ENCODE measurements around the gene PTH1R.

The PTH1R gene

GRCh38 chr3:46877406-46878125 lies at the start of gene PTH1R:
TSS of gene PTH1R (plus strand) at chr3:46877721. CDS start at chr3:46883560, 5,839 bp downstream.
- no peak for DNase-seq

- DNase-seq: peak; percentile 63
Measured at GRCh38 chr3:46829699-46830208, 47.8 kb upstream of the PTH1R start.

GRCh38 chr3:46830801-46831200 lies 46.7 kb upstream of the PTH1R start:
- no peak for DNase-seq

- no peak for DNase-seq
Measured at GRCh38 chr3:46831316-46831715, 46.2 kb upstream of the PTH1R start.

GRCh38 chr3:46831841-46832240 lies 45.7 kb upstream of the PTH1R start:
- no peak for DNase-seq

GRCh38 chr3:46833346-46834300 lies 43.9 kb upstream of the PTH1R start:
- DNase-seq: no peak

- no peak for DNase-seq
Measured at GRCh38 chr3:46835054-46835453, 42.5 kb upstream of the PTH1R start.

GRCh38 chr3:46835491-46835890 lies 42.0 kb upstream of the PTH1R start:
- DNase-seq: no peak

GRCh38 chr3:46838301-46838700 lies 39.2 kb upstream of the PTH1R start:
- DNase-seq: no peak

GRCh38 chr3:46840491-46840890 lies 37.0 kb upstream of the PTH1R start:
- no peak for DNase-seq

GRCh38 chr3:46843508-46843907 lies 34.0 kb upstream of the PTH1R start:
- no peak for DNase-seq

- no peak for DNase-seq
Measured at GRCh38 chr3:46844397-46844796, 33.1 kb upstream of the PTH1R start.

- DNase-seq: peak; percentile 21
Measured at GRCh38 chr3:46844881-46845312, 32.6 kb upstream of the PTH1R start.

- no peak for DNase-seq
Measured at GRCh38 chr3:46845397-46845859, 32.1 kb upstream of the PTH1R start.

GRCh38 chr3:46845860-46846623 lies 31.5 kb upstream of the PTH1R start:
- peak; percentile 78 for DNase-seq

GRCh38 chr3:46846624-46847542 lies 30.6 kb upstream of the PTH1R start:
- DNase-seq: peak; percentile 22

- DNase-seq: peak; percentile 17
Measured at GRCh38 chr3:46847744-46848143, 29.8 kb upstream of the PTH1R start.

GRCh38 chr3:46848271-46849044 lies 29.1 kb upstream of the PTH1R start:
- DNase-seq: peak; percentile 69

GRCh38 chr3:46849045-46849631 lies 28.4 kb upstream of the PTH1R start:
- DNase-seq: peak; percentile 17

Measured in stimulated activated CD8-positive, alpha-beta memory T cell treated with anti-CD3 and anti-CD28 coated beads, Interleukin-4, amount 100 ng/mL, for 48 hours (primary cell).